H1 (cell line): ENCODE measurements around the gene ULBP1.

Experiments
- CHD2 ChIP-seq: IDR thresholded peaks from 2 replicates; pipeline ENCODE4 v1.6.1; 2012; ENCODE audit warnings: low read length, improper control_type of control experiment
- GTF2F1 ChIP-seq: IDR thresholded peaks from 2 replicates; pipeline ENCODE4 v1.6.1; 2012; ENCODE audit warnings: low read depth, low read length, improper control_type of control experiment, borderline replicate concordance
- SIX5 ChIP-seq: IDR thresholded peaks from 2 replicates; pipeline ENCODE4 v1.6.1; 2011; ENCODE audit warnings: mild to moderate bottlenecking, low read depth, low read length
- ZNF274 ChIP-seq: IDR thresholded peaks from 2 replicates; pipeline ENCODE4 v1.7.0; 2012; ENCODE audit warnings: low read length, borderline replicate concordance; ENCODE audit errors: extremely low read depth
- TF ChIP-seq, protein P1 (sequence below): IDR thresholded peaks from 2 replicates; pipeline ENCODE4 v1.6.1; 2011; ENCODE audit warnings: low read depth, mild to moderate bottlenecking, low read length; ENCODE audit not compliant: insufficient read depth
- TF ChIP-seq, protein P2 (sequence below), 3 experiments: IDR thresholded peaks; 1 replicate in 2 of 3; 2 replicates in 1 of 3; pipeline versions ENCODE4 v1.5.1 to v1.6.1; 2011; ENCODE audit warnings: low read length in 3 of 3, mild to moderate bottlenecking in 3 of 3, inconsistent platforms in 2 of 3, low read depth in 1 of 3, moderate library complexity in 1 of 3; ENCODE audit not compliant: insufficient read depth in 1 of 3; ENCODE audit errors: control extremely low read depth in 1 of 3

GRCh38 chr6:149995235-149995750 lies 31.6 kb downstream of the ULBP1 start:
- TF ChIP-seq ZNF274 (no peak), GTF2F1 (no peak), CHD2 (no peak), SIX5 (no peak)
- TF ChIP-seq, protein P1, sequence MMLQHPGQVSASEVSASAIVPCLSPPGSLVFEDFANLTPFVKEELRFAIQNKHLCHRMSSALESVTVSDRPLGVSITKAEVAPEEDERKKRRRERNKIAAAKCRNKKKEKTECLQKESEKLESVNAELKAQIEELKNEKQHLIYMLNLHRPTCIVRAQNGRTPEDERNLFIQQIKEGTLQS: no peak
- TF ChIP-seq, protein P2, sequence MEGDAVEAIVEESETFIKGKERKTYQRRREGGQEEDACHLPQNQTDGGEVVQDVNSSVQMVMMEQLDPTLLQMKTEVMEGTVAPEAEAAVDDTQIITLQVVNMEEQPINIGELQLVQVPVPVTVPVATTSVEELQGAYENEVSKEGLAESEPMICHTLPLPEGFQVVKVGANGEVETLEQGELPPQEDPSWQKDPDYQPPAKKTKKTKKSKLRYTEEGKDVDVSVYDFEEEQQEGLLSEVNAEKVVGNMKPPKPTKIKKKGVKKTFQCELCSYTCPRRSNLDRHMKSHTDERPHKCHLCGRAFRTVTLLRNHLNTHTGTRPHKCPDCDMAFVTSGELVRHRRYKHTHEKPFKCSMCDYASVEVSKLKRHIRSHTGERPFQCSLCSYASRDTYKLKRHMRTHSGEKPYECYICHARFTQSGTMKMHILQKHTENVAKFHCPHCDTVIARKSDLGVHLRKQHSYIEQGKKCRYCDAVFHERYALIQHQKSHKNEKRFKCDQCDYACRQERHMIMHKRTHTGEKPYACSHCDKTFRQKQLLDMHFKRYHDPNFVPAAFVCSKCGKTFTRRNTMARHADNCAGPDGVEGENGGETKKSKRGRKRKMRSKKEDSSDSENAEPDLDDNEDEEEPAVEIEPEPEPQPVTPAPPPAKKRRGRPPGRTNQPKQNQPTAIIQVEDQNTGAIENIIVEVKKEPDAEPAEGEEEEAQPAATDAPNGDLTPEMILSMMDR (IDR thresholded peaks at IDR 0.05; ENCODE audit: control extremely low read depth in 1 of 3, insufficient read depth in 1 of 3, low read depth in 1 of 3, low read length in 3 of 3): no peak
